ENCODE measurements around the gene MYD88.

DNA sequence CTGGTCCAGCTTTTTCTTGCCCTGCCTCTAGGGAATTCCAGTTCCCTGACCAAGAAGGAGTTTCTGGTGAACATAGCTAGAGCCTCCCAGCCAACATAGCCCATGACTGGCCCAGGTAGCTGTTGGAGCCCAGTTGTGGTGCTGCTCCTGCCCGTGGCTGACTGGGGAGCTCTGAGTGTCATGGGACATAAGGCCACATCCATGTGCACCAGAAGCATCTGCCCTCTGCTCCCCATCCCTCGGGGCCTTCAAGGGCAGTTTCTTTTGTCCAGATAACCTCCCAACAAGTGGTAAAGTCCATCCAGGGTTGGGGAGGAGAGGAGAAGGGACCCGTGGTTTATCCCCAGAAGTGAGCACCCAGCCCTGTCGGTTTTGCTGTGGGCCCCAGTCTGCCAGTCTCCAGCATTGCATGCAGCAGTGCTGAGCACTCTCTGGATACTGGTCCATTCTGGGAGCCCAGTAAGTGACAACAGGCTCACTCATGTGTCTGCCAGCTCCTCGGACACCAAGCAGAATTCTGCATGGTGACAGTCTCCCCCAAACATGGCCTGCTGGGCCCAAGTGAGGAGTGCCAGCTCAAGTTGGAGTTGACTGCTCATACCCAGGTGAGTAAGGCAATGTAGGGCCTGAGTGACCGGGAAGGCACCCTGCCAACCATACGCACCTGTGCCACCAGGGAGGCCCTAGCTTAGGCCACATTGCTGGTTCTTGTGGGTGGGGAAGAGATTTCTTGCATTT, 30.4 kb upstream of the MYD88 start:
- no peak for TF ChIP-seq YY1 (IDR thresholded peaks at IDR 0.05; ENCODE audit: borderline replicate concordance in 1 of 3, control insufficient read depth in 1 of 3, extremely low read depth in 1 of 3, insufficient read depth in 3 of 3, insufficient read length in 1 of 3, insufficient replicate concordance in 2 of 3, low read depth in 1 of 3, low read length in 2 of 3)
- no peak for TF ChIP-seq ZBTB1 (CRISPR knock-in tag; IDR thresholded peaks at IDR 0.05; ENCODE audit: borderline replicate concordance, low read depth)
- no peak for TF ChIP-seq MBD2 (IDR thresholded peaks at IDR 0.05; ENCODE audit: borderline replicate concordance, low read depth)
- TF ChIP-seq, protein P1, sequence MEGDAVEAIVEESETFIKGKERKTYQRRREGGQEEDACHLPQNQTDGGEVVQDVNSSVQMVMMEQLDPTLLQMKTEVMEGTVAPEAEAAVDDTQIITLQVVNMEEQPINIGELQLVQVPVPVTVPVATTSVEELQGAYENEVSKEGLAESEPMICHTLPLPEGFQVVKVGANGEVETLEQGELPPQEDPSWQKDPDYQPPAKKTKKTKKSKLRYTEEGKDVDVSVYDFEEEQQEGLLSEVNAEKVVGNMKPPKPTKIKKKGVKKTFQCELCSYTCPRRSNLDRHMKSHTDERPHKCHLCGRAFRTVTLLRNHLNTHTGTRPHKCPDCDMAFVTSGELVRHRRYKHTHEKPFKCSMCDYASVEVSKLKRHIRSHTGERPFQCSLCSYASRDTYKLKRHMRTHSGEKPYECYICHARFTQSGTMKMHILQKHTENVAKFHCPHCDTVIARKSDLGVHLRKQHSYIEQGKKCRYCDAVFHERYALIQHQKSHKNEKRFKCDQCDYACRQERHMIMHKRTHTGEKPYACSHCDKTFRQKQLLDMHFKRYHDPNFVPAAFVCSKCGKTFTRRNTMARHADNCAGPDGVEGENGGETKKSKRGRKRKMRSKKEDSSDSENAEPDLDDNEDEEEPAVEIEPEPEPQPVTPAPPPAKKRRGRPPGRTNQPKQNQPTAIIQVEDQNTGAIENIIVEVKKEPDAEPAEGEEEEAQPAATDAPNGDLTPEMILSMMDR (IDR thresholded peaks at IDR 0.05 in 2 of 3, conservative IDR thresholded peaks at IDR 0.05 in 1 of 3; ENCODE audit: insufficient read depth in 2 of 3, low read depth in 1 of 3, low read length in 3 of 3), result no peak
- TF ChIP-seq MXI1 (IDR thresholded peaks at IDR 0.05; ENCODE audit: low read depth, low read length), result no peak
- no peak for TF ChIP-seq THRAP3 (IDR thresholded peaks at IDR 0.05; ENCODE audit: borderline replicate concordance)
- TF ChIP-seq CC2D1A (IDR thresholded peaks at IDR 0.05), result no peak
- no peak for TF ChIP-seq MAFK (IDR thresholded peaks at IDR 0.05; ENCODE audit: low read length)
- TF ChIP-seq, protein P2, sequence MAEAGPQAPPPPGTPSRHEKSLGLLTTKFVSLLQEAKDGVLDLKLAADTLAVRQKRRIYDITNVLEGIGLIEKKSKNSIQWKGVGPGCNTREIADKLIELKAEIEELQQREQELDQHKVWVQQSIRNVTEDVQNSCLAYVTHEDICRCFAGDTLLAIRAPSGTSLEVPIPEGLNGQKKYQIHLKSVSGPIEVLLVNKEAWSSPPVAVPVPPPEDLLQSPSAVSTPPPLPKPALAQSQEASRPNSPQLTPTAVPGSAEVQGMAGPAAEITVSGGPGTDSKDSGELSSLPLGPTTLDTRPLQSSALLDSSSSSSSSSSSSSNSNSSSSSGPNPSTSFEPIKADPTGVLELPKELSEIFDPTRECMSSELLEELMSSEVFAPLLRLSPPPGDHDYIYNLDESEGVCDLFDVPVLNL (CRISPR knock-in tag; IDR thresholded peaks at IDR 0.05; ENCODE audit: low read depth), result no peak
- TF ChIP-seq, protein P3, sequence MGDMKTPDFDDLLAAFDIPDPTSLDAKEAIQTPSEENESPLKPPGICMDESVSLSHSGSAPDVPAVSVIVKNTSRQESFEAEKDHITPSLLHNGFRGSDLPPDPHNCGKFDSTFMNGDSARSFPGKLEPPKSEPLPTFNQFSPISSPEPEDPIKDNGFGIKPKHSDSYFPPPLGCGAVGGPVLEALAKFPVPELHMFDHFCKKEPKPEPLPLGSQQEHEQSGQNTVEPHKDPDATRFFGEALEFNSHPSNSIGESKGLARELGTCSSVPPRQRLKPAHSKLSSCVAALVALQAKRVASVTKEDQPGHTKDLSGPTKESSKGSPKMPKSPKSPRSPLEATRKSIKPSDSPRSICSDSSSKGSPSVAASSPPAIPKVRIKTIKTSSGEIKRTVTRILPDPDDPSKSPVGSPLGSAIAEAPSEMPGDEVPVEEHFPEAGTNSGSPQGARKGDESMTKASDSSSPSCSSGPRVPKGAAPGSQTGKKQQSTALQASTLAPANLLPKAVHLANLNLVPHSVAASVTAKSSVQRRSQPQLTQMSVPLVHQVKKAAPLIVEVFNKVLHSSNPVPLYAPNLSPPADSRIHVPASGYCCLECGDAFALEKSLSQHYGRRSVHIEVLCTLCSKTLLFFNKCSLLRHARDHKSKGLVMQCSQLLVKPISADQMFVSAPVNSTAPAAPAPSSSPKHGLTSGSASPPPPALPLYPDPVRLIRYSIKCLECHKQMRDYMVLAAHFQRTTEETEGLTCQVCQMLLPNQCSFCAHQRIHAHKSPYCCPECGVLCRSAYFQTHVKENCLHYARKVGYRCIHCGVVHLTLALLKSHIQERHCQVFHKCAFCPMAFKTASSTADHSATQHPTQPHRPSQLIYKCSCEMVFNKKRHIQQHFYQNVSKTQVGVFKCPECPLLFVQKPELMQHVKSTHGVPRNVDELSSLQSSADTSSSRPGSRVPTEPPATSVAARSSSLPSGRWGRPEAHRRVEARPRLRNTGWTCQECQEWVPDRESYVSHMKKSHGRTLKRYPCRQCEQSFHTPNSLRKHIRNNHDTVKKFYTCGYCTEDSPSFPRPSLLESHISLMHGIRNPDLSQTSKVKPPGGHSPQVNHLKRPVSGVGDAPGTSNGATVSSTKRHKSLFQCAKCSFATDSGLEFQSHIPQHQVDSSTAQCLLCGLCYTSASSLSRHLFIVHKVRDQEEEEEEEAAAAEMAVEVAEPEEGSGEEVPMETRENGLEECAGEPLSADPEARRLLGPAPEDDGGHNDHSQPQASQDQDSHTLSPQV (IDR thresholded peaks at IDR 0.05), result no peak
- no peak for TF ChIP-seq ZNF780A (CRISPR knock-in tag; IDR thresholded peaks at IDR 0.05)
